Aorta (tissue), 5 donors: Measurements from ENCODE around the gene STON1. TPM values are rescaled to one million over a fixed set of nuclear protein-coding genes. Genes with fewer than 3 reads are reported as not detected.

Source experiments
- ATAC-seq: fragments of 200-7000 bp; cut with Tn5 transposase; one replicate; pipeline ENCODE4 v1.9.1; 2022; ENCODE audit warnings: moderate library complexity; ENCODE audit not compliant: low FRiP score
- DNase-seq, 2 donors: peaks; one replicate each; pipeline ENCODE4 v3.0.0-alpha.2; 2020
- H3K27ac ChIP-seq, 2 donors: one replicate each; pipeline ENCODE4 v1.5.1; 2013; ENCODE audit warnings: low read length in 2 of 2, mild to moderate bottlenecking in 2 of 2, moderate library complexity in 2 of 2, control low read depth in 1 of 2, inconsistent platforms in 1 of 2, low read depth in 1 of 2
- H3K27me3 ChIP-seq, 2 donors: one replicate each; pipeline ENCODE4 v1.6.1; 2013; ENCODE audit warnings: control low read depth in 1 of 2, low read length in 1 of 2, mild to moderate bottlenecking in 1 of 2, moderate library complexity in 1 of 2; ENCODE audit not compliant: insufficient read depth in 2 of 2, control insufficient read depth in 1 of 2
- H3K36me3 ChIP-seq, 2 donors: one replicate each; pipeline ENCODE4 v1.6.1; 2013; ENCODE audit warnings: control low read depth in 1 of 2, low read length in 1 of 2, mild to moderate bottlenecking in 1 of 2; ENCODE audit not compliant: insufficient read depth in 2 of 2, control insufficient read depth in 1 of 2
- H3K4me1 ChIP-seq, 2 donors: one replicate each; pipeline ENCODE4 v1.6.1; 2013; ENCODE audit warnings: low read length in 2 of 2, control low read depth in 1 of 2, mild to moderate bottlenecking in 1 of 2, moderate library complexity in 1 of 2; ENCODE audit not compliant: insufficient read depth in 2 of 2, control insufficient read depth in 1 of 2
- H3K4me3 ChIP-seq, 2 donors: one replicate each; pipeline ENCODE4 v1.5.1; 2013; ENCODE audit warnings: low read length in 2 of 2, control low read depth in 1 of 2, mild to moderate bottlenecking in 1 of 2
- H3K9me3 ChIP-seq: one replicate; pipeline ENCODE4 v1.6.1; 2013; ENCODE audit warnings: mild to moderate bottlenecking, low read length; ENCODE audit not compliant: control insufficient read depth
- WGBS, 2 donors: extraction: QIAGEN DNeasy Blood & Tissue Kit; methylation state at CpG; one replicate each; pipeline ENCODE4 v1.1.7; 2013; 5-methylcytosine and 5-hydroxymethylcytosine counted together
- intact Hi-C, 2 donors: fragments of 100-400 bp; cut with DNase I; formaldehyde crosslinking; loops; one replicate each; pipeline versions ENCODE4 v1.14.2 to v1.15.0; 2022
- polyA plus RNA-seq, 2 donors: library from polyadenylated mRNA; stranded (reverse); fragments of 200-250 nt; gene quantifications; one replicate each; pipeline ENCODE4 v1.2.3, GENCODE V29; 2013
- total RNA-seq, 2 donors: library from RNA; stranded (reverse); fragmentation: NEBNext Ultra II Directional; extraction: Animal tissue kit (Norgen Biotek cat#: 25700); gene quantifications; one replicate each; pipeline ENCODE4 v1.2.1, GENCODE V29; 2021
- donor health status: healthy with polysubstance abuse.
- donor health status: Bipolar disorder and iron deficiency.
- donor health status: DM: no; HTN: no; CAD: no.
- donor health status: DM: no; HTN: no; CAD: no.
- donor health status: DM: yes; HTN: yes; CAD: no.

Gene STON1
- total and polyA plus RNA-seq, 4 donors = 12.8 to 28.6 (median 24.9) TPM

DNA sequence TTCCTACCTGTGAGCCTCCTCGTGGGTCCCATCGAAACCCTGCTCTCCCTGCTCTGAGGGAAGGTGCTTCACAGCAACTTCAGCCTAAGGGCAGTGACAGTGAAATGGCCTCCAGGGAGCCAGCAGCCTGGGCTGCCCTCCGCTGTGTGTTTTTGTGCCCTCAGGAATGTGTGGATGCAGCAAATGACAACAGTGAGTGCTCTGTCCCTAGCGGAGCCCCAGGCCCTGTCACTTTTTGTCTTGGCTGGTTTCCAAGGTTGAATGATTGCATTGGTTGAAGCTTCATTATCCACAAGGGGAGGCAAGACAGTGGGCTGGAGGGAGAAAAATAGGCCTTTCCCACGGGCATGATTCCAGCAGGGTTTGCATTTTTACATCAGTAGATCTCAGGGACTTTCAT is 42.9 kb downstream of the STON1 start:
- ATAC-seq = no peak
- no peak for DNase-seq

DNA sequence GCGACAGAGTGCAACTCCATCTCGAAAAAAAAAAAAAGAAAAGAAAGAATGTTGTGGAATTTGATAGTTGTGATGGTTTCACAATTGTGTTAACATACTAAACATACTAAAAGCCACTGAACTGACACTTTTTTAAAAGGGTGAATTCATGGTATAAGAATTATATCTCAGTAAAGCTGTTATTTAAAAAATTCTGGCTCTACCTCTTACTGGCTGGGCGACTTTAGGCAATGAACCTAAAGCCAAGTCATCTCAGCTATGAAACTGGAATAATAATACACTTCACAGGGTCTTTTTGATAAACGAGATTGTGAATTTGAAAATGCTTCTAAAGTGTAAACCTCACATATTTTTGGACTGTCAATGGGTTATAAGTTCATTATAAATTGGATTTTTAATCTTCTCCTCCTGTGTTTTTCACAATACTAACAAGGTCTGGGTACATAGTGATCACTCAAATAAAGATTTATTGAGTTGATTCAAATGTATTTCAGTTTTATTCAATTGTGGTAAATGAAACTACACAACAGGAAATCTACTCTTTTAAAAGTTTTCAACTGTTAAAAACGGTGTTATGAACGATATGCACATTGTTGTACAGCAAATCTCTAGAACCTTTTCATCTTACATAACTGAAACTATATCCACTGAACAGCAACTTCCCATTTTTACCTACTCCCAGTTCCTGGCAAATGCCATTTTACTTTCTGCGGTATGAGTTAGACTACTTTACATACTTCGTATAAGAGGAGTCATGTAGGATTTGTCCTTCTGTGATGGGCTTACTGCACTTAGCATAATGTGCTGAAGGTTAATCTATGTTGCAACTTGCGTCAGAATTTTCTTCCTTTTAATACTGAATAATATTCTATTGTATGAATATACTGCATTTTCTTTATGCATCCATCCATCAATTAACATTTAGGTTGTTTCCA is 44.7 kb downstream of the STON1 start:
- intact Hi-C loops = no loop called here
- Histone ChIP-seq H3K4me3 (no peak overlapping the region), H3K9me3 (no peaks in the 10 kb centered on the region), H3K36me3 (no peaks in the 10 kb centered on the region), H3K27me3 (no peaks in the 10 kb centered on the region), H3K4me1 (peaks cover 0 to 4% of the 10 kb centered on the region in 2 donors), H3K27ac (no peak overlapping the region)
- DNase-seq = no peak
- no peak for ATAC-seq
- 71 to 77% methylated on average over 9 of the region's 9 CpGs for WGBS, 2 donors

More for the DNA sequence above, 42.9 kb downstream of the STON1 start:
- peaks cover 0 to 4% of the 10 kb centered on the region in 2 donors for H3K4me1 ChIP-seq
- 75 to 76% methylated on average over 5 of the region's 5 CpGs for whole genome bisulfite sequencing, 2 donors
- H3K4me3 ChIP-seq = no peak overlapping the region
- H3K9me3 ChIP-seq = no peaks in the 10 kb centered on the region
- H3K27ac ChIP-seq = no peak overlapping the region
- H3K27me3 ChIP-seq = no peaks in the 10 kb centered on the region
- intact Hi-C loops = no loop called here
- H3K36me3 ChIP-seq = no peaks in the 10 kb centered on the region

DNA sequence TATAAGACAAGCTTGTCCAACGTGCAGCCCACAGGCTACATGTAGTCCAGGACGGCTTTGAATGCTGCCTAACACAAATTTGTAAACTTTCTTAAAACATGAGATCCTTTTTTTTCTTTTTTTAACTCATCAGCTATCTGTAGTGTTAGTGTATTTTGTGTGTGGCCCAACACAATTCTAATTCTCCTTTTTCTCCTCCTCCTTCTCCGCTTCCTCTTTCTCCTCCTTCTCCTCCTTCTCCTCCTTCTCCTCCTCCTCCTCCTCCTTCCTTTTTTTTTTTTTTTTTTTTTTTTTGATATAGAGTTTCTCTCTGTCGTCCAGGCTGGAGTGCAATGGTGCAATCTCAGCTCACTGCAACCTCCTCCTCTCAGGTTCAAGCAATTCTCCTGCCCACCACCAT is 48.4 kb downstream of the STON1 start:
- no peak for ATAC-seq
- intact Hi-C loops = no loop called here
- WGBS, 2 donors = 84 to 88% methylated on average over 4 of the region's 4 CpGs
- Histone ChIP-seq H3K27me3 (no peaks in the 10 kb centered on the region), H3K4me3 (no peak overlapping the region), H3K27ac (no peak overlapping the region), H3K9me3 (peaks cover 3% of the 10 kb centered on the region), H3K36me3 (peaks cover 2 to 7% of the 10 kb centered on the region in 2 donors), H3K4me1 (no peaks in the 10 kb centered on the region)
- no peak for DNase-seq

DNA sequence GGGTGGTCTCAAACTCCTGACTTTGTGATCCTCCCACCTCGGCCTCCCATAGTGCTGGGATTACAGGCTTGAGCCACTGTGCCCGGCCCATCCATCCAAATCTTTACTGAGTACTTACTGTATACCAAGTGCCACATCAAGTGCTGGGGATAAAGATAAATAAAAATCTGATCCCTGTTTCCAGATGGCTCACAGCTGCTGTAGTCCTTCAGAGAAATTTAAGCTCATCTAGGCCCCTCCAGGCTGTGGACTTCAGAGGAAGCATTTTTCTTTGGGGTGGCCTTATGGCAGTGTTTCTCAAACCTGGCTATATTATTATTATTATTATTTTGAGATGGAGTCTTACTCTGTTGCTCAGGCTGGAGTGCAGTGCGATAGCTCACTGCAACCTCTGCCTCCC is 54.0 kb downstream of the STON1 start:
- intact Hi-C loops = loop anchor here in 1 of 2 donors (10.0 kb wide), 1 partner anchor 109 kb away; no protein-coding TSS in a partner anchor
- H3K4me3 ChIP-seq = no peak overlapping the region
- DNase-seq = no peak
- WGBS, 2 donors = 98 to 100% methylated on average over 3 of the region's 3 CpGs
- no peak overlapping the region for H3K27ac ChIP-seq
- no peaks in the 10 kb centered on the region for H3K27me3 ChIP-seq
- peaks cover 2 to 7% of the 10 kb centered on the region in 2 donors for H3K36me3 ChIP-seq
- H3K9me3 ChIP-seq = peaks cover 3% of the 10 kb centered on the region
- ATAC-seq = no peak
- no peaks in the 10 kb centered on the region for H3K4me1 ChIP-seq

DNA sequence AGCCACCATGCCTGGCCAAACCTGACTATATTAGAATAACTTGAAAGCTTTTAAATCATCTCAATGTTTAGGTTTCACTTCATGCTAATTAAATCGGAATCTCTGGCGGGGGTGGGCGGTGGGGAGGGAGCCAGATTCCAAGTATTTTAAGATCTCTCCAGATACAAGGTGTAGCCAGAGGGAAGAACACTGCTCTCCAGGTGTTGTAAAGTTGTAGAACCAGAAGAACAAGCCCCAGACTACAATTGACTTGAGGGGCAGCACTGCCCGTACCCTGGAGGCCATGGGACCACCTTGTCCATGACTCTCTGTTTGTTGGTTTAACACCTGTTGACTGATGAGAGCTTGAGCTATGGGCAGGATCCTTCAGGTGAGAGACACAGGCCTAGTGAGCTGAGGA is 54.6 kb downstream of the STON1 start:
- intact Hi-C loops = loop anchor here in 1 of 2 donors (10.0 kb wide), 1 partner anchor 110 kb away; no protein-coding TSS in a partner anchor
- no peak overlapping the region for H3K4me3 ChIP-seq
- no peaks in the 10 kb centered on the region for H3K27me3 ChIP-seq
- no peak overlapping the region for H3K27ac ChIP-seq
- DNase-seq (no peak), ATAC-seq (no peak)
- peaks cover 3% of the 10 kb centered on the region for H3K9me3 ChIP-seq
- WGBS, 2 donors = 97 to 98% methylated on average over 4 of the region's 4 CpGs
- no peaks in the 10 kb centered on the region for H3K4me1 ChIP-seq
- H3K36me3 ChIP-seq = peaks cover 2 to 7% of the 10 kb centered on the region in 2 donors

DNA sequence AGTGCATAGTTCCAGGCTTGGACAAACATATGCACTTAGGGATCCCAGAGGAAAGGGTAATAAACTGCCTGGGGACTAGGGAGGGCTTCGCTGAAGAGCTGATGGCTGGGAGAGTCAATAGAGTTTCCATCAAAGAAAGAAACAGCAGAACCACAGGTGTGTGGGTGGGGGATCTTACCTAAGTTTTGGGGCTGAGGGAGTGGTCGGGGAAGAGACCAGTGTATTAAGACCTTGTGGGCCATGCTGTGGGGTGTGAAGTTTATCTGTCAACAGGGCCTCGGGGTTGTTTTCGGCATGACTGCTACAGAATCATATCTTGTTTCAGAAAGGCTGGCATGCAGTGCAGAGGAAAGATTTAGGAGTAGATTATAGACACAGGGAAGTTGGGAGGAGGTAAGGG is 56.5 kb downstream of the STON1 start:
- intact Hi-C loops = loop anchor here (5.0 to 10.0 kb wide), 2 partner anchors 112 to 114 kb away; no protein-coding TSS in a partner anchor
- H3K36me3 ChIP-seq = peaks cover 2% of the 10 kb centered on the region in 2 donors
- H3K4me3 ChIP-seq = no peak overlapping the region
- no peaks in the 10 kb centered on the region for H3K27me3 ChIP-seq
- ATAC-seq (no peak), DNase-seq (no peak)
- H3K9me3 ChIP-seq = no peaks in the 10 kb centered on the region
- H3K4me1 ChIP-seq = no peaks in the 10 kb centered on the region
- 59 to 62% methylated on average over 4 of the region's 4 CpGs for WGBS, 2 donors
- no peak overlapping the region for H3K27ac ChIP-seq

DNA sequence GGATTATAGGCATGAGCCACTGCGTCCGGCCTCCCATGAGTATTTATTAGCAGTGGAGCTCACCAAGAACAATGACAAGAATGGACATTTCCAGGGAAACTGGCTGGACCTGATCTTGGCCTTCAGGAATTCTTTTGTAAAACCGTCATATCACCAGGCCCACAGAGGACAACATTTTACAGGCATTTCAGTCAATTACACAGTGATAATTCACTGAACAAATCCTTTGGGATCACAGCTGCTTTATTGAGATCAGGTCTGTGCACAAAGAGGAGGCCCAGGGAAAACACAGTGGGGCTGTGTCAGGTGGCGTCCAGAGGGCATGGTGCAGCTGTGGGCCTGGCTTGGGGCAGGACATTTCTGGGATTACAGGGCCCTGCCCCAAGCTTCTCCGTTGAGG is 57.6 kb downstream of the STON1 start:
- WGBS, 2 donors = 86 to 90% methylated on average over 5 of the region's 5 CpGs
- no peak overlapping the region for H3K27ac ChIP-seq
- H3K27me3 ChIP-seq = no peaks in the 10 kb centered on the region
- intact Hi-C loops = loop anchor here (5.0 to 10.0 kb wide), 2 partner anchors 113 to 115 kb away; no protein-coding TSS in a partner anchor
- no peaks in the 10 kb centered on the region for H3K36me3 ChIP-seq
- no peaks in the 10 kb centered on the region for H3K9me3 ChIP-seq
- H3K4me3 ChIP-seq = no peak overlapping the region
- DNase-seq (no peak), ATAC-seq (no peak)
- H3K4me1 ChIP-seq = no peaks in the 10 kb centered on the region

DNA sequence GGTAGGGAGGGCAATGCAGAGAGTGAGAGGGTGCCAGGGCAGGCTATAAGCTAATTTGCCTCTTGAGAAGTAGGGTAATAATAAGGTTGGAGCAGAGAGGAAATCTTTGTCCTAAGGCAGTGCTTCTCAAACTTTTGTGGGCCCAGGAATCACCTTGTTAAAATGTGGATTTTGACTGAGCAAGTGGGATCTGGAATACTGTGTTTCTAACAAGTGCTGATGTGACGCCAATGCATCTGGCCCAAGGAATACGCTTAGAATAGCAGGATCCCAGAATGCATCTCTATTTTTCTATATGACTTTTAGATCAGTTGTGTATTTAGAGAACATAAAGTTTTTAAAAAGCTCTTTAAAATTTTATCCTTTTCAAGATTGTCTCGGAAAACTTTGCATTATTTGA is 58.0 kb downstream of the STON1 start:
- Histone ChIP-seq H3K36me3 (no peaks in the 10 kb centered on the region), H3K27ac (no peak overlapping the region), H3K9me3 (no peaks in the 10 kb centered on the region), H3K4me1 (no peaks in the 10 kb centered on the region), H3K4me3 (no peak overlapping the region), H3K27me3 (no peaks in the 10 kb centered on the region)
- ATAC-seq (no peak), DNase-seq (no peak)
- intact Hi-C loops = loop anchor here (5.0 to 10.0 kb wide), 2 partner anchors 113 to 116 kb away; no protein-coding TSS in a partner anchor
- WGBS, 2 donors = 87 to 93% methylated on average over 3 of the region's 3 CpGs
